Panc1 (cell line): Measurements from ENCODE around the gene OGDH. TPM values are rescaled to one million over a fixed set of nuclear protein-coding genes. Genes with fewer than 3 reads are reported as not detected.
A peak's percentile ranks its signal among the peaks of the same experiment; 100 is the strongest.

Experiments
- ATAC-seq: fragments of 200-7000 bp; cut with Tn5 transposase; 2 replicates; pipeline ENCODE4 v1.9.1; 2020; ENCODE audit warnings: mild to moderate bottlenecking, moderate library complexity
- BruUV-seq: library from RNA; stranded (reverse); fragments of 400-500 nt; replicated peaks from 2 replicates; lab custom pipeline; 2021; lab: Mats Ljungman, UMichigan
- CTCF ChIA-PET: fragments of 300-600 bp; sonication (Branson Sonifier 250); formaldehyde crosslinking; loops from one replicate; lab custom pipeline; 2022; ENCODE audit warnings: antibody characterized with exemption; lab: Charles Lee
- POLR2A ChIA-PET: fragments of 300-600 bp; sonication (Branson Sonifier 250); formaldehyde crosslinking; loops from one replicate; lab custom pipeline; 2022; ENCODE audit warnings: antibody characterized with exemption; lab: Charles Lee
- DNase-seq: peaks from one replicate; pipeline ENCODE4 v3.0.0-alpha.2; 2010; ENCODE audit warnings: low read depth, low spot score
- H3K27ac ChIP-seq: 2 replicates; pipeline ENCODE4 v1.5.1; 2011; ENCODE audit warnings: mild to moderate bottlenecking, low read length, inconsistent platforms
- H3K27me3 ChIP-seq: fragments of 200-500 bp; sonication (Bioruptor generic); 2 replicates; pipeline ENCODE4 v1.6.0; 2014; ENCODE audit warnings: low read length, inconsistent platforms; ENCODE audit not compliant: control insufficient read depth, insufficient read depth
- H3K36me3 ChIP-seq: fragments of 200-500 bp; sonication (Bioruptor generic); 2 replicates; pipeline ENCODE4 v1.5.1; 2014; ENCODE audit warnings: inconsistent platforms, mild to moderate bottlenecking, low read length, moderate library complexity; ENCODE audit not compliant: control insufficient read depth, insufficient read depth
- H3K4me1 ChIP-seq: 2 replicates; pipeline ENCODE4 v1.5.1; 2011; ENCODE audit warnings: inconsistent platforms, mild to moderate bottlenecking, low read length, moderate library complexity; ENCODE audit not compliant: control insufficient read depth, insufficient read depth
- H3K4me3 ChIP-seq, 2 experiments: 2 replicates each; pipeline ENCODE4 v1.5.1; 2011 to 2012; ENCODE audit warnings: low read depth in 2 of 2, low read length in 2 of 2, mild to moderate bottlenecking in 2 of 2, inconsistent platforms in 1 of 2, moderate library complexity in 1 of 2
- H3K9me3 ChIP-seq: fragments of 200-500 bp; sonication (Bioruptor generic); 2 replicates; pipeline ENCODE4 v1.5.1; 2014; ENCODE audit warnings: low read depth, mild to moderate bottlenecking, inconsistent platforms, low read length, moderate library complexity; ENCODE audit not compliant: control insufficient read depth, insufficient read depth
- POLR2AphosphoS5 ChIP-seq: IDR thresholded peaks from 2 replicates; pipeline ENCODE4 v1.6.1; 2012; ENCODE audit warnings: mild to moderate bottlenecking, low read depth, low read length, moderate library complexity
- REST ChIP-seq, 2 experiments: IDR thresholded peaks; 2 replicates each; pipeline ENCODE4 v1.6.1; 2011 to 2012; ENCODE audit warnings: low read depth in 2 of 2, control low read depth in 1 of 2, low read length in 1 of 2, mild to moderate bottlenecking in 1 of 2, moderate library complexity in 1 of 2; ENCODE audit not compliant: insufficient read depth in 1 of 2
- SIN3A ChIP-seq: IDR thresholded peaks from 2 replicates; pipeline ENCODE4 v1.6.1; 2012; ENCODE audit warnings: low read depth, mild to moderate bottlenecking, low read length, moderate library complexity, borderline replicate concordance; ENCODE audit not compliant: insufficient read depth
- TCF7L2 ChIP-seq: IDR thresholded peaks from 2 replicates; pipeline ENCODE4 v1.6.1; 2011; ENCODE audit warnings: mild to moderate bottlenecking, low read depth, low read length, inconsistent platforms
- in situ Hi-C: cut with HindIII; loops from 2 replicates; pipeline ENCODE4 v1.10.0; 2016; ENCODE audit warnings: low sequenced_read_pairs, low pct_unique_long_range_greater_than_20kb
- intact Hi-C: fragments of 100-400 bp; cut with micrococcal nuclease; formaldehyde crosslinking; loops from one replicate; pipeline ENCODE4 v1.10.0; 2022; ENCODE audit not compliant: unreplicated experiment
- total RNA-seq: library from RNA; stranded (reverse); gene quantifications from one replicate; pipeline ENCODE4 v1.2.1, GENCODE V29; 2021; ENCODE audit not compliant: unreplicated experiment
- TF ChIP-seq, protein P1 (sequence below): fragments of 450-650 bp; IDR thresholded peaks from 2 replicates; pipeline ENCODE4 v1.5.1; 2017; ENCODE audit warnings: mild to moderate bottlenecking

Gene OGDH
- total RNA-seq, 1 experiment from 2014 or later, result 166 TPM

DNA sequence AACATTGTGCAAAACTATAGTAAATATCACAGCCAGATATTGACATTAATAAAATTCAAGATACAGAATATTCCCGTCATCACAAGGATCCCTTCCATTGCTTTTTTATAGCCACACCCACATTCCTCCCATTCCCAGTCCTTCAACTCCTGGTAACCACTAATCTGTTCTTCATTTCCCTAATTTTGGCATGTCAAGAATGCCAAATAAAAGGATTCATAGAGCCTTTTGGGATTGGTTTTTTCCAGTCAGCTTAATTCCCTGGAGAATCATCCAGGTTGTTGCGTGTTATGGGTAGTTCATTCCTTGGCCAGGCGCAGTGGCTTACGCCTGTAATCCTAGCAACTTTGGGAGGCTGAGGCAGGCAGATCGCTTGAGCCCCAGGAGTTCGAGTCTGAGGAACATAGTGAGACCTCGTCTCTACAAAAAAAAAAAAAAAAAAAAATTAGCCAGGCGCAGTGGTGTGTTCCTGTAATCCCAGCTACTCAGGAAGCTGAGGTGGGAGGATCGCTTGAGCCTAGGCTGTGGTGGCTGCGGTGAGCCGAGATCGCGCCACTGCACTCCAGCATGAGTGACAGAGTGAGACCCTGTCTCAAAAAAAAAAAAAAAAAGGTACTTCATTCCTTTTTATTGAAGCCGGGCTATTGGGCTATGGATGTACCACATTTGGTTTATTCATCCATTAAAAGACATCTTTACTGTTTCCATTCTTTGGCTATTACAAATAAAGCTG is 2.7 kb downstream of the OGDH start:
- Histone ChIP-seq H3K36me3 (no peaks in the 10 kb centered on the region), H3K27me3 (no peaks in the 10 kb centered on the region), H3K4me1 (peaks cover 8% of the 10 kb centered on the region; the same call in 1 of the 2 replicates), H3K4me3 (no peak overlapping the region), H3K27ac (0 out of 2 replicates have a peak overlapping the region, but pooled peaks have one; percentile 12), H3K9me3 (no peaks in the 10 kb centered on the region)
- ChIA-PET POLR2A (interaction anchor here (0.6 kb wide), 1 partner anchor 191 kb away, joined by 3 read pairs; no protein-coding TSS in a partner anchor), CTCF (no interaction called here)
- ATAC-seq (no peak), DNase-seq (no peak)
- in situ Hi-C loops (no loop called here), intact Hi-C loops (no loop called here)
- TF ChIP-seq REST (IDR thresholded peaks at IDR 0.05; ENCODE audit: insufficient read depth in 1 of 2, low read depth in 2 of 2, low read length in 1 of 2) (no peak), TCF7L2 (no peak), SIN3A (no peak), POLR2AphosphoS5 (no peak)
- TF ChIP-seq, protein P1, sequence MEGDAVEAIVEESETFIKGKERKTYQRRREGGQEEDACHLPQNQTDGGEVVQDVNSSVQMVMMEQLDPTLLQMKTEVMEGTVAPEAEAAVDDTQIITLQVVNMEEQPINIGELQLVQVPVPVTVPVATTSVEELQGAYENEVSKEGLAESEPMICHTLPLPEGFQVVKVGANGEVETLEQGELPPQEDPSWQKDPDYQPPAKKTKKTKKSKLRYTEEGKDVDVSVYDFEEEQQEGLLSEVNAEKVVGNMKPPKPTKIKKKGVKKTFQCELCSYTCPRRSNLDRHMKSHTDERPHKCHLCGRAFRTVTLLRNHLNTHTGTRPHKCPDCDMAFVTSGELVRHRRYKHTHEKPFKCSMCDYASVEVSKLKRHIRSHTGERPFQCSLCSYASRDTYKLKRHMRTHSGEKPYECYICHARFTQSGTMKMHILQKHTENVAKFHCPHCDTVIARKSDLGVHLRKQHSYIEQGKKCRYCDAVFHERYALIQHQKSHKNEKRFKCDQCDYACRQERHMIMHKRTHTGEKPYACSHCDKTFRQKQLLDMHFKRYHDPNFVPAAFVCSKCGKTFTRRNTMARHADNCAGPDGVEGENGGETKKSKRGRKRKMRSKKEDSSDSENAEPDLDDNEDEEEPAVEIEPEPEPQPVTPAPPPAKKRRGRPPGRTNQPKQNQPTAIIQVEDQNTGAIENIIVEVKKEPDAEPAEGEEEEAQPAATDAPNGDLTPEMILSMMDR, result no peak
- BruUV-seq, result no TSS peak

DNA sequence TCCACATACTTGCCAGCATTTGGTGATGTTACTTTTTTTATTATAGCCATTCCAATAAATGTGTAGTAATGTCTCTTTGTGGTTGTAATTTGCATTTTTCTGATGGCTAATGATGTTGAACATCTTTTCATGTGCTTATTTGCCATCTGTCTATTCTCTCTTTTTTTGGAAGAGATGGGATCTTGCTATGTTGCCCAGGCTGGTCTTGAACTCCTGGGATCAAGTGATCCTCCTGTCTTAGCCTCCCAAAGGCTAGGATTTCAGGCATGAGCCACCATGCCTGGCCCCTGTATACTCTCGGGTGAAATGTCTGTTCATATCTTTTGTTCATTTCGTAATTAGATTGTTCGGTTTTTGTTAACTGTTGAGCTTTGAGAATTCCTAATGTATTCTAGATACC is 3.4 kb downstream of the OGDH start:
- CTCF ChIA-PET, result no interaction called here
- Histone ChIP-seq H3K36me3 (no peaks in the 10 kb centered on the region), H3K27ac (no peak overlapping the region), H3K4me3 (no peak overlapping the region), H3K27me3 (no peaks in the 10 kb centered on the region), H3K4me1 (peaks cover 8% of the 10 kb centered on the region), H3K9me3 (no peaks in the 10 kb centered on the region)
- intact Hi-C loops, result no loop called here
- BruUV-seq, result no TSS peak
- TF ChIP-seq, protein P1, result no peak
- TF ChIP-seq POLR2AphosphoS5 (no peak), REST (IDR thresholded peaks at IDR 0.05; ENCODE audit: insufficient read depth in 1 of 2, low read depth in 2 of 2, low read length in 1 of 2) (no peak), TCF7L2 (no peak), SIN3A (no peak)
- in situ Hi-C loops, result no loop called here
- POLR2A ChIA-PET, result interaction anchor here (0.6 kb wide), 1 partner anchor 190 kb away, joined by 3 read pairs; no protein-coding TSS in a partner anchor
- ATAC-seq (no peak), DNase-seq (no peak)
